B cell (primary cell): ENCODE measurements around the gene PRKAG2.

Source experiments
- EZH2 ChIP-seq: IDR thresholded peaks from 2 replicates; pipeline ENCODE4 v1.6.1; 2012; ENCODE audit warnings: borderline replicate concordance, low read depth, mild to moderate bottlenecking, moderate library complexity, low read length; ENCODE audit not compliant: insufficient read depth, poor library complexity, severe bottlenecking
- TF ChIP-seq, protein P1 (sequence below): fragments of 200-600 bp; IDR thresholded peaks from one replicate; pipeline ENCODE4 v1.8.0; 2022; ENCODE audit warnings: antibody characterized with exemption, mild to moderate bottlenecking

DNA sequence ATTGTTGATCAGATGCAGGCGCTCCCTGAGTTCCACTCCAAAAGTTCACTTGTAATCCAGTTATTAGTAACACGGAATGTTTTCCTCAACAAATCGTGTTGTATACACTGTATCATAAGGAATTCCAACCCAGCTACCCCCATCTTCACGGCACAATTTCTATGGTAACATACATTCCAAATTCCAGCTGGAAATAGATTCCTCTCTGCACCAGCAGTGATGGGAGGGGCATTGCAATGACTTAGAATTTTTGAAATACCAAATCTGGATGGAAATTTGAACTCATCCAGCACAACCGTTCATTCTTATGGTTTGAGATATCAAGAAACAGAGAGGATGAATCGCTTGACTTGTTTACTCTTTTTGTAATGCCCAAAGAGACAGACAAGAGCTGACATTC is 318.3 kb downstream of the PRKAG2 start:
- TF ChIP-seq, protein P1, sequence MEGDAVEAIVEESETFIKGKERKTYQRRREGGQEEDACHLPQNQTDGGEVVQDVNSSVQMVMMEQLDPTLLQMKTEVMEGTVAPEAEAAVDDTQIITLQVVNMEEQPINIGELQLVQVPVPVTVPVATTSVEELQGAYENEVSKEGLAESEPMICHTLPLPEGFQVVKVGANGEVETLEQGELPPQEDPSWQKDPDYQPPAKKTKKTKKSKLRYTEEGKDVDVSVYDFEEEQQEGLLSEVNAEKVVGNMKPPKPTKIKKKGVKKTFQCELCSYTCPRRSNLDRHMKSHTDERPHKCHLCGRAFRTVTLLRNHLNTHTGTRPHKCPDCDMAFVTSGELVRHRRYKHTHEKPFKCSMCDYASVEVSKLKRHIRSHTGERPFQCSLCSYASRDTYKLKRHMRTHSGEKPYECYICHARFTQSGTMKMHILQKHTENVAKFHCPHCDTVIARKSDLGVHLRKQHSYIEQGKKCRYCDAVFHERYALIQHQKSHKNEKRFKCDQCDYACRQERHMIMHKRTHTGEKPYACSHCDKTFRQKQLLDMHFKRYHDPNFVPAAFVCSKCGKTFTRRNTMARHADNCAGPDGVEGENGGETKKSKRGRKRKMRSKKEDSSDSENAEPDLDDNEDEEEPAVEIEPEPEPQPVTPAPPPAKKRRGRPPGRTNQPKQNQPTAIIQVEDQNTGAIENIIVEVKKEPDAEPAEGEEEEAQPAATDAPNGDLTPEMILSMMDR: no peak
- no peak for TF ChIP-seq EZH2
